GM04504 (cell line): Measurements from ENCODE around the gene SYT17.

Source experiments
- DNase-seq: peaks from one replicate; pipeline ENCODE4 v3.0.0-alpha.2; 2012; ENCODE audit warnings: low read depth

Gene SYT17

GRCh38 chr16:19264123-19264673 lies 96.2 kb downstream of the SYT17 start:
- no peak for DNase-seq

- DNase-seq, result no peak
Measured at GRCh38 chr16:19265380-19265930, 97.4 kb downstream of the SYT17 start.

- DNase-seq, result no peak
Measured at GRCh38 chr16:19266774-19267173, 98.7 kb downstream of the SYT17 start.

- no peak for DNase-seq
Measured at GRCh38 chr16:19269098-19269497, 101.1 kb downstream of the SYT17 start.

GRCh38 chr16:19274165-19274797 lies 106.2 kb downstream of the SYT17 start:
- no peak for DNase-seq

GRCh38 chr16:19278403-19278802 lies 110.4 kb downstream of the SYT17 start:
- DNase-seq, result no peak

- DNase-seq, result no peak
Measured at GRCh38 chr16:19281246-19281645, 113.2 kb downstream of the SYT17 start.

GRCh38 chr16:19282101-19282500 lies 114.1 kb downstream of the SYT17 start:
- no peak for DNase-seq

GRCh38 chr16:19283637-19284036 lies 115.6 kb downstream of the SYT17 start:
- DNase-seq, result no peak

GRCh38 chr16:19284207-19284606 lies 116.2 kb downstream of the SYT17 start:
- no peak for DNase-seq

GRCh38 chr16:19285431-19285830 lies 117.4 kb downstream of the SYT17 start, which contains the start of gene CLEC19A:
Gene CLEC19A (plus strand): TSS chr16:19285731. CDS start chr16:19285852, 121 bp downstream.
- no peak for DNase-seq

- no peak for DNase-seq
Measured at GRCh38 chr16:19286827-19287226, 118.8 kb downstream of the SYT17 start.

GRCh38 chr16:19287241-19287640 lies 119.2 kb downstream of the SYT17 start:
- DNase-seq, result no peak

- DNase-seq, result no peak
Measured at GRCh38 chr16:19288872-19289799, 121.1 kb downstream of the SYT17 start.

GRCh38 chr16:19289811-19290485 lies 121.9 kb downstream of the SYT17 start:
- no peak for DNase-seq

- DNase-seq, result no peak
Measured at GRCh38 chr16:19290860-19291259, 122.8 kb downstream of the SYT17 start.

- DNase-seq, result no peak
Measured at GRCh38 chr16:19291475-19291874, 123.4 kb downstream of the SYT17 start.

GRCh38 chr16:19292186-19292585 lies 124.1 kb downstream of the SYT17 start:
- DNase-seq, result no peak

GRCh38 chr16:19294156-19294649 lies 126.2 kb downstream of the SYT17 start:
- no peak for DNase-seq

GRCh38 chr16:19295393-19295792 lies 127.4 kb downstream of the SYT17 start:
- DNase-seq, result no peak

GRCh38 chr16:19297454-19297853 lies 129.4 kb downstream of the SYT17 start:
- DNase-seq, result no peak

GRCh38 chr16:19299565-19299964 lies 131.5 kb downstream of the SYT17 start:
- no peak for DNase-seq
